ENCODE measurements around the gene CINP.

The CINP gene

DNA sequence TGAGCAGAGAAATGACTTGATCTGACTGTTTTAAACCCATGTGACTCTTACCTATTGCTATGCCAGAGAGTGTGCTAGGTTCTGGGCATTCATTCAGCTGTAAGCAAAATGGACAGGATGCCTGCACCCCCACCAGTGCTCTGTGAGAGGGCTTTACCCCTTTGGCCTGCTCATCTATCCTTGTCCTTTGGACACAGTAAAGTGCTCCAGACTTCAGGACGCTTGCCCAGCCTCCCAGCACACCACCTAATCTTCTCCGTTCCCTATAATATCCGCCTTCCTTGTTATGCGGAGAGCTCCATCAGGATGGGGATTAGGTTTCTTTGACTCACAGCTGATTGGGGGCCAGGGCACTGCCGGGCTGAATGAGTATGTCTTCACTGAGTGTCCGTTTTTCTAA, 47.6 kb downstream of the CINP start:
- Histone ChIP-seq H3K79me2 (ENCODE audit: insufficient read depth, low read length) (peaks cover 7% of the 10 kb centered on the region; the same call in 1 of the 2 replicates), H3K4me3 (ENCODE audit: low read length, poor library complexity, severe bottlenecking) (peak overlapping the region; percentile 79), H3K27me3 (ENCODE audit: insufficient read depth, low read length, poor library complexity, severe bottlenecking) (no peaks in the 10 kb centered on the region), H3K4me1 (ENCODE audit: insufficient read depth, low read length, poor library complexity, severe bottlenecking) (peaks cover 22% of the 10 kb centered on the region), H4K20me1 (ENCODE audit: insufficient read depth, low read length, poor library complexity, severe bottlenecking) (no peaks in the 10 kb centered on the region), H3K9me3 (ENCODE audit: insufficient read depth, low read depth, low read length) (no peaks in the 10 kb centered on the region), H2AFZ (ENCODE audit: low read length) (no peak overlapping the region; the same call in 1 of the 2 replicates), H3F3A (ENCODE audit: low read depth) (no peaks in the 10 kb centered on the region), H3K9ac (ENCODE audit: low read depth, low read length, poor library complexity, severe bottlenecking) (peak overlapping the region; percentile 71), H3K4me2 (ENCODE audit: low read depth, low read length, poor library complexity, severe bottlenecking) (peak overlapping the region; percentile 69), H3K9me2 (replicated peaks; ENCODE audit: low read depth, low read length) (no peaks in the 10 kb centered on the region), H3K36me3 (ENCODE audit: insufficient read depth, low read length) (no peaks in the 10 kb centered on the region)
- TF ChIP-seq, protein P1, sequence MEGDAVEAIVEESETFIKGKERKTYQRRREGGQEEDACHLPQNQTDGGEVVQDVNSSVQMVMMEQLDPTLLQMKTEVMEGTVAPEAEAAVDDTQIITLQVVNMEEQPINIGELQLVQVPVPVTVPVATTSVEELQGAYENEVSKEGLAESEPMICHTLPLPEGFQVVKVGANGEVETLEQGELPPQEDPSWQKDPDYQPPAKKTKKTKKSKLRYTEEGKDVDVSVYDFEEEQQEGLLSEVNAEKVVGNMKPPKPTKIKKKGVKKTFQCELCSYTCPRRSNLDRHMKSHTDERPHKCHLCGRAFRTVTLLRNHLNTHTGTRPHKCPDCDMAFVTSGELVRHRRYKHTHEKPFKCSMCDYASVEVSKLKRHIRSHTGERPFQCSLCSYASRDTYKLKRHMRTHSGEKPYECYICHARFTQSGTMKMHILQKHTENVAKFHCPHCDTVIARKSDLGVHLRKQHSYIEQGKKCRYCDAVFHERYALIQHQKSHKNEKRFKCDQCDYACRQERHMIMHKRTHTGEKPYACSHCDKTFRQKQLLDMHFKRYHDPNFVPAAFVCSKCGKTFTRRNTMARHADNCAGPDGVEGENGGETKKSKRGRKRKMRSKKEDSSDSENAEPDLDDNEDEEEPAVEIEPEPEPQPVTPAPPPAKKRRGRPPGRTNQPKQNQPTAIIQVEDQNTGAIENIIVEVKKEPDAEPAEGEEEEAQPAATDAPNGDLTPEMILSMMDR (conservative IDR thresholded peaks at IDR 0.05; ENCODE audit: low read length) = no peak

- no peaks in the 10 kb centered on the region for H3F3A ChIP-seq (ENCODE audit: low read depth)
- 0 out of 2 replicates have a peak, but pooled peaks cover 4% of the 10 kb centered on the region for H3K79me2 ChIP-seq (ENCODE audit: insufficient read depth, low read length)
- no peaks in the 10 kb centered on the region for H3K9me2 ChIP-seq (replicated peaks; ENCODE audit: low read depth, low read length)
- H3K36me3 ChIP-seq (ENCODE audit: insufficient read depth, low read length) = no peaks in the 10 kb centered on the region
- peak overlapping the region; percentile 79 for H3K4me3 ChIP-seq (ENCODE audit: low read length, poor library complexity, severe bottlenecking)
- peak overlapping the region; percentile 95 for H2AFZ ChIP-seq (ENCODE audit: low read length)
- TF ChIP-seq EZH2phosphoT487 (IDR thresholded peaks at IDR 0.05; ENCODE audit: borderline replicate concordance) = no peak
- TF ChIP-seq, protein P1 (conservative IDR thresholded peaks at IDR 0.05; ENCODE audit: low read length) = peak; percentile 90
- no peaks in the 10 kb centered on the region for H3K27me3 ChIP-seq (ENCODE audit: insufficient read depth, low read length, poor library complexity, severe bottlenecking)
- H3K4me1 ChIP-seq (ENCODE audit: insufficient read depth, low read length, poor library complexity, severe bottlenecking) = peaks cover 22% of the 10 kb centered on the region
- peak overlapping the region; percentile 69 for H3K4me2 ChIP-seq (ENCODE audit: low read depth, low read length, poor library complexity, severe bottlenecking)
- H4K20me1 ChIP-seq (ENCODE audit: insufficient read depth, low read length, poor library complexity, severe bottlenecking) = no peaks in the 10 kb centered on the region
- H3K9me3 ChIP-seq (ENCODE audit: insufficient read depth, low read depth, low read length) = no peaks in the 10 kb centered on the region
- peak overlapping the region; percentile 71 for H3K9ac ChIP-seq (ENCODE audit: low read depth, low read length, poor library complexity, severe bottlenecking)
Measured at GRCh38 chr14:102314242-102315011, 48.3 kb downstream of the CINP start.

GRCh38 chr14:102304611-102305506, 57.8 kb downstream of the CINP start, which contains the start of gene MOK:
Gene MOK (minus strand): TSS chr14:102305164. CDS start chr14:102304968, 196 bp downstream.
- H3K4me2 ChIP-seq (ENCODE audit: low read depth, low read length, poor library complexity, severe bottlenecking) = peak within 1 kb of the TSS; percentile 71
- no peaks in the 10 kb centered on the region for H3K36me3 ChIP-seq (ENCODE audit: insufficient read depth, low read length)
- no peaks in the 10 kb centered on the region for H3K79me2 ChIP-seq (ENCODE audit: insufficient read depth, low read length)
- H3K9ac ChIP-seq (ENCODE audit: low read depth, low read length, poor library complexity, severe bottlenecking) = no peak within 1 kb of the TSS
- peak within 1 kb of the TSS; percentile 78 for H3K4me3 ChIP-seq (ENCODE audit: low read length, poor library complexity, severe bottlenecking)
- no peaks in the 10 kb centered on the region for H3K4me1 ChIP-seq (ENCODE audit: insufficient read depth, low read length, poor library complexity, severe bottlenecking)
- no peaks in the 10 kb centered on the region for H3K27me3 ChIP-seq (ENCODE audit: insufficient read depth, low read length, poor library complexity, severe bottlenecking)
- no peaks in the 10 kb centered on the region for H3K9me2 ChIP-seq (replicated peaks; ENCODE audit: low read depth, low read length)
- TF ChIP-seq, protein P1 (conservative IDR thresholded peaks at IDR 0.05; ENCODE audit: low read length) = no peak
- TF ChIP-seq EZH2phosphoT487 (IDR thresholded peaks at IDR 0.05; ENCODE audit: borderline replicate concordance) = no peak
- H2AFZ ChIP-seq (ENCODE audit: low read length) = peak within 1 kb of the TSS; percentile 99
- no peaks in the 10 kb centered on the region for H3F3A ChIP-seq (ENCODE audit: low read depth)
- H4K20me1 ChIP-seq (ENCODE audit: insufficient read depth, low read length, poor library complexity, severe bottlenecking) = no peaks in the 10 kb centered on the region
- no peaks in the 10 kb centered on the region for H3K9me3 ChIP-seq (ENCODE audit: insufficient read depth, low read depth, low read length)

Measured in Loucy (cell line).